ENCODE results near the gene LDLRAD2.
"Not testable (repeated sequence)": the region's sequence is repeated elsewhere in the genome, so short reads cannot be mapped to it uniquely, and the experiment has no call there.

The LDLRAD2 gene

GRCh38 chr1:21824926-21825325 lies 12.9 kb downstream of the LDLRAD2 start:
- DNase-seq: no peak

GRCh38 chr1:21825393-21825792 lies 13.3 kb downstream of the LDLRAD2 start:
- DNase-seq: no peak

GRCh38 chr1:21826694-21827093 lies 14.6 kb downstream of the LDLRAD2 start:
- not testable (repeated sequence) for DNase-seq

- no peak for DNase-seq
Measured at GRCh38 chr1:21827141-21827679, 15.1 kb downstream of the LDLRAD2 start.

- DNase-seq: no peak
Measured at GRCh38 chr1:21828075-21828474, 16.0 kb downstream of the LDLRAD2 start.

GRCh38 chr1:21828506-21829210 lies 16.6 kb downstream of the LDLRAD2 start:
- no peak for DNase-seq

GRCh38 chr1:21829294-21829693 lies 17.2 kb downstream of the LDLRAD2 start:
- no peak for DNase-seq

- DNase-seq: no peak
Measured at GRCh38 chr1:21830792-21831453, 18.9 kb downstream of the LDLRAD2 start.

- DNase-seq: no peak
Measured at GRCh38 chr1:21831454-21831970, 19.4 kb downstream of the LDLRAD2 start.

- no peak for DNase-seq
Measured at GRCh38 chr1:21833392-21833976, 21.4 kb downstream of the LDLRAD2 start.

- no peak for DNase-seq
Measured at GRCh38 chr1:21834094-21834493, 22.0 kb downstream of the LDLRAD2 start.

- no peak for DNase-seq
Measured at GRCh38 chr1:21834666-21835065, 22.6 kb downstream of the LDLRAD2 start.

- no peak for DNase-seq
Measured at GRCh38 chr1:21836010-21836409, 23.9 kb downstream of the LDLRAD2 start.

- no peak for DNase-seq
Measured at GRCh38 chr1:21836729-21837128, 24.7 kb downstream of the LDLRAD2 start.

GRCh38 chr1:21837476-21837875 lies 25.4 kb downstream of the LDLRAD2 start:
- DNase-seq: no peak

GRCh38 chr1:21838359-21839157 lies 26.5 kb downstream of the LDLRAD2 start:
- no peak for DNase-seq

- DNase-seq: no peak
Measured at GRCh38 chr1:21839337-21840037, 27.4 kb downstream of the LDLRAD2 start.

GRCh38 chr1:21840981-21841380 lies 28.9 kb downstream of the LDLRAD2 start:
- DNase-seq: no peak

- no peak for DNase-seq
Measured at GRCh38 chr1:21841852-21842466, 29.9 kb downstream of the LDLRAD2 start.

GRCh38 chr1:21842606-21843162 lies 30.6 kb downstream of the LDLRAD2 start:
- DNase-seq: no peak

GRCh38 chr1:21843208-21843607 lies 31.1 kb downstream of the LDLRAD2 start:
- no peak for DNase-seq
